ENCODE results near the gene ABAT. TPM values are rescaled to one million over a fixed set of nuclear protein-coding genes. Genes with fewer than 3 reads are reported as not detected.

Gene ABAT
- total RNA-seq, 2 experiments from 2014 or later: 2.0 to 6.7 TPM

GRCh38 chr16:8708536-8708935 is 34.1 kb downstream of the ABAT start:
- Histone ChIP-seq H3K9me3 (ENCODE audit: low read length) (no peaks in the 10 kb centered on the region), H3K4me1 (ENCODE audit: insufficient read depth, low read length, poor library complexity, severe bottlenecking) (no peaks in the 10 kb centered on the region), H3K27ac (ENCODE audit: low read depth, low read length, poor library complexity, severe bottlenecking) (no peak overlapping the region), H4K20me1 (ENCODE audit: insufficient read depth, low read length) (no peaks in the 10 kb centered on the region), H3K36me3 (ENCODE audit: insufficient read depth, low read length) (no peaks in the 10 kb centered on the region), H3K4me2 (ENCODE audit: low read length) (no peak overlapping the region), H2AFZ (ENCODE audit: low read length) (no peak overlapping the region), H3K9me2 (ENCODE audit: insufficient read depth, low read length) (no peaks in the 10 kb centered on the region), H3K79me2 (ENCODE audit: insufficient read depth, low read depth, low read length) (no peaks in the 10 kb centered on the region), H3K4me3 (ENCODE audit: low read depth, low read length, poor library complexity, severe bottlenecking) (no peak overlapping the region)
- DNase-seq (ENCODE audit: low spot score): no peak
- ChIA-PET POLR2A (no interaction called here), CTCF (ENCODE audit: unreplicated experiment) (no interaction called here)
- TF ChIP-seq EZH2phosphoT487 (IDR thresholded peaks at IDR 0.05; ENCODE audit: borderline replicate concordance, low read depth, low read length): no peak
- TF ChIP-seq CTCF (conservative IDR thresholded peaks at IDR 0.05; ENCODE audit: low read length): no peak
- no TSS peak for BruUV-seq (replicated peaks)
- intact Hi-C loops (cut with micrococcal nuclease; ENCODE audit: unreplicated experiment): no loop called here

- Histone ChIP-seq H2AFZ (ENCODE audit: low read length) (no peak overlapping the region), H3K27ac (ENCODE audit: low read depth, low read length, poor library complexity, severe bottlenecking) (no peak overlapping the region), H3K4me3 (ENCODE audit: low read depth, low read length, poor library complexity, severe bottlenecking) (no peak overlapping the region), H4K20me1 (ENCODE audit: insufficient read depth, low read length) (no peaks in the 10 kb centered on the region), H3K9me3 (ENCODE audit: low read length) (0 out of 2 replicates have a peak, but pooled peaks cover 5% of the 10 kb centered on the region), H3K36me3 (ENCODE audit: insufficient read depth, low read length) (no peaks in the 10 kb centered on the region), H3K79me2 (ENCODE audit: insufficient read depth, low read depth, low read length) (no peaks in the 10 kb centered on the region), H3K4me1 (ENCODE audit: insufficient read depth, low read length, poor library complexity, severe bottlenecking) (no peaks in the 10 kb centered on the region), H3K4me2 (ENCODE audit: low read length) (no peak overlapping the region), H3K9me2 (ENCODE audit: insufficient read depth, low read length) (no peaks in the 10 kb centered on the region)
- intact Hi-C loops (cut with micrococcal nuclease; ENCODE audit: unreplicated experiment): no loop called here
- no peak for DNase-seq (ENCODE audit: low spot score)
- TF ChIP-seq CTCF (conservative IDR thresholded peaks at IDR 0.05; ENCODE audit: low read length): no peak
- TF ChIP-seq EZH2phosphoT487 (IDR thresholded peaks at IDR 0.05; ENCODE audit: borderline replicate concordance, low read depth, low read length): no peak
- BruUV-seq (replicated peaks): no TSS peak
- POLR2A ChIA-PET: no interaction called here
- CTCF ChIA-PET (ENCODE audit: unreplicated experiment): no interaction called here
These were observed 38.4 kb downstream of the ABAT start for GRCh38 chr16:8712589-8713361.

GRCh38 chr16:8713635-8714172 is 39.3 kb downstream of the ABAT start:
- intact Hi-C loops (cut with micrococcal nuclease; ENCODE audit: unreplicated experiment): no loop called here
- no peaks in the 10 kb centered on the region for H3K4me1 ChIP-seq (ENCODE audit: insufficient read depth, low read length, poor library complexity, severe bottlenecking)
- TF ChIP-seq CTCF (conservative IDR thresholded peaks at IDR 0.05; ENCODE audit: low read length) (no peak), EZH2phosphoT487 (IDR thresholded peaks at IDR 0.05; ENCODE audit: borderline replicate concordance, low read depth, low read length) (no peak)
- H3K9me2 ChIP-seq (ENCODE audit: insufficient read depth, low read length): no peaks in the 10 kb centered on the region
- H3K79me2 ChIP-seq (ENCODE audit: insufficient read depth, low read depth, low read length): no peaks in the 10 kb centered on the region
- H3K36me3 ChIP-seq (ENCODE audit: insufficient read depth, low read length): no peaks in the 10 kb centered on the region
- no peaks in the 10 kb centered on the region for H4K20me1 ChIP-seq (ENCODE audit: insufficient read depth, low read length)
- H3K9me3 ChIP-seq (ENCODE audit: low read length): 0 out of 2 replicates have a peak, but pooled peaks cover 5% of the 10 kb centered on the region
- H3K4me2 ChIP-seq (ENCODE audit: low read length): no peak overlapping the region
- DNase-seq (ENCODE audit: low spot score): no peak
- no TSS peak for BruUV-seq (replicated peaks)
- CTCF ChIA-PET (ENCODE audit: unreplicated experiment): no interaction called here
- POLR2A ChIA-PET: no interaction called here
- H3K27ac ChIP-seq (ENCODE audit: low read depth, low read length, poor library complexity, severe bottlenecking): no peak overlapping the region
- no peak overlapping the region for H2AFZ ChIP-seq (ENCODE audit: low read length)
- no peak overlapping the region for H3K4me3 ChIP-seq (ENCODE audit: low read depth, low read length, poor library complexity, severe bottlenecking)

All from OCI-LY7 (cell line).